Measurements from ENCODE around the gene WDR27.

- TF ChIP-seq, protein P1, sequence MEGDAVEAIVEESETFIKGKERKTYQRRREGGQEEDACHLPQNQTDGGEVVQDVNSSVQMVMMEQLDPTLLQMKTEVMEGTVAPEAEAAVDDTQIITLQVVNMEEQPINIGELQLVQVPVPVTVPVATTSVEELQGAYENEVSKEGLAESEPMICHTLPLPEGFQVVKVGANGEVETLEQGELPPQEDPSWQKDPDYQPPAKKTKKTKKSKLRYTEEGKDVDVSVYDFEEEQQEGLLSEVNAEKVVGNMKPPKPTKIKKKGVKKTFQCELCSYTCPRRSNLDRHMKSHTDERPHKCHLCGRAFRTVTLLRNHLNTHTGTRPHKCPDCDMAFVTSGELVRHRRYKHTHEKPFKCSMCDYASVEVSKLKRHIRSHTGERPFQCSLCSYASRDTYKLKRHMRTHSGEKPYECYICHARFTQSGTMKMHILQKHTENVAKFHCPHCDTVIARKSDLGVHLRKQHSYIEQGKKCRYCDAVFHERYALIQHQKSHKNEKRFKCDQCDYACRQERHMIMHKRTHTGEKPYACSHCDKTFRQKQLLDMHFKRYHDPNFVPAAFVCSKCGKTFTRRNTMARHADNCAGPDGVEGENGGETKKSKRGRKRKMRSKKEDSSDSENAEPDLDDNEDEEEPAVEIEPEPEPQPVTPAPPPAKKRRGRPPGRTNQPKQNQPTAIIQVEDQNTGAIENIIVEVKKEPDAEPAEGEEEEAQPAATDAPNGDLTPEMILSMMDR (IDR thresholded peaks at IDR 0.05; ENCODE audit: borderline replicate concordance, extremely low read depth, low read length, poor library complexity, severe bottlenecking), result no peak
- TF ChIP-seq EZH2 (IDR thresholded peaks at IDR 0.05; ENCODE audit: borderline replicate concordance, low read depth, low read length, severe bottlenecking), result no peak
Measured at GRCh38 chr6:169457762-169458161, 244.1 kb downstream of the WDR27 start.

Measured in DND-41 (cell line).